IMR-90 (cell line): ENCODE data around the gene SLC6A13. TPM values are rescaled to one million over a fixed set of nuclear protein-coding genes. Genes with fewer than 3 reads are reported as not detected.

Experiments
- ATAC-seq: fragments of 200-7000 bp; cut with Tn5 transposase; 2 replicates; pipeline ENCODE4 v1.9.1; 2020; ENCODE audit warnings: low read depth, mild to moderate bottlenecking, moderate library complexity
- BruUV-seq: library from RNA; stranded (reverse); fragments of 400-500 nt; replicated peaks from 2 replicates; lab custom pipeline; 2021; lab: Mats Ljungman, UMichigan
- CTCF ChIA-PET: fragments of 300-600 bp; formaldehyde crosslinking; extraction: SDS; loops from one replicate; lab custom pipeline; 2021; ENCODE audit warnings: antibody characterized with exemption; lab: Yijun Ruan, JAX
- POLR2A ChIA-PET: fragments of 300-600 bp; sonication (Branson Sonifier 250); formaldehyde crosslinking; loops from one replicate; lab custom pipeline; 2022; ENCODE audit warnings: antibody characterized with exemption; ENCODE audit not compliant: unreplicated experiment; lab: Charles Lee
- DNase-seq: peaks from one replicate; pipeline ENCODE4 v3.0.0; 2013
- H2AFZ ChIP-seq: replicated peaks from 2 replicates; pipeline ENCODE3; 2013; ENCODE audit warnings: low read length, mild to moderate bottlenecking; ENCODE audit not compliant: poor library complexity
- H2AK5ac ChIP-seq: 2 replicates; pipeline ENCODE4 v1.6.1; 2013; ENCODE audit warnings: low read depth, low read length, inconsistent platforms
- H2AK9ac ChIP-seq: replicated peaks from 2 replicates; pipeline ENCODE3; 2013; ENCODE audit warnings: mild to moderate bottlenecking, low read depth, low read length, moderate library complexity; ENCODE audit not compliant: poor library complexity
- H2BK120ac ChIP-seq: 2 replicates; pipeline ENCODE4 v1.6.1; 2013; ENCODE audit warnings: low read depth, low read length, inconsistent platforms
- H2BK15ac ChIP-seq: 3 replicates; pipeline ENCODE4 v1.6.1; 2013; ENCODE audit warnings: low read depth, low read length, inconsistent platforms
- H2BK20ac ChIP-seq: 2 replicates; pipeline ENCODE4 v1.6.1; 2013; ENCODE audit warnings: low read depth, mild to moderate bottlenecking, inconsistent platforms, low read length, moderate library complexity
- H2BK5ac ChIP-seq: 2 replicates; pipeline ENCODE4 v1.6.1; 2013; ENCODE audit warnings: mild to moderate bottlenecking, low read depth, low read length, inconsistent platforms; ENCODE audit not compliant: poor library complexity, severe bottlenecking
- H3K14ac ChIP-seq: replicated peaks from 2 replicates; pipeline ENCODE4 v1.6.1; 2013; ENCODE audit warnings: low read depth, low read length, inconsistent platforms
- H3K18ac ChIP-seq: 2 replicates; pipeline ENCODE4 v1.6.1; 2013; ENCODE audit warnings: low read depth, low read length, control low read depth
- H3K23ac ChIP-seq: 2 replicates; pipeline ENCODE4 v1.6.1; 2013; ENCODE audit warnings: low read depth, low read length, inconsistent platforms
- H3K27ac ChIP-seq: 2 replicates; pipeline ENCODE4 v1.5.1; 2013; ENCODE audit warnings: mild to moderate bottlenecking, control low read depth, low read length; ENCODE audit not compliant: insufficient read depth
- H3K27me3 ChIP-seq: 2 replicates; pipeline ENCODE4 v1.6.1; 2013; ENCODE audit warnings: low read length; ENCODE audit not compliant: control insufficient read depth, insufficient read depth
- H3K36me3 ChIP-seq: 2 replicates; pipeline ENCODE4 v1.6.1; 2013; ENCODE audit warnings: low read length, mixed read lengths; ENCODE audit not compliant: control insufficient read depth, insufficient read depth
- H3K4ac ChIP-seq: 2 replicates; pipeline ENCODE4 v1.6.1; 2013; ENCODE audit warnings: low read depth, low read length, inconsistent platforms
- H3K4me1 ChIP-seq: 2 replicates; pipeline ENCODE4 v1.6.1; 2013; ENCODE audit warnings: low read length, mixed read lengths; ENCODE audit not compliant: control insufficient read depth, insufficient read depth
- H3K4me2 ChIP-seq: 2 replicates; pipeline ENCODE4 v1.6.1; 2013; ENCODE audit warnings: low read depth, mild to moderate bottlenecking, control low read depth, low read length, moderate library complexity
- H3K4me3 ChIP-seq: 2 replicates; pipeline ENCODE4 v1.5.1; 2013; ENCODE audit warnings: low read depth, mild to moderate bottlenecking, control low read depth, low read length, moderate library complexity; ENCODE audit not compliant: insufficient read depth
- H3K56ac ChIP-seq: 2 replicates; pipeline ENCODE4 v1.6.1; 2013; ENCODE audit warnings: low read length, inconsistent platforms; ENCODE audit not compliant: insufficient read depth; ENCODE audit errors: extremely low read depth
- H3K79me1 ChIP-seq, 2 experiments: 2 replicates each; pipeline ENCODE4 v1.6.1; 2013; ENCODE audit warnings: low read length in 2 of 2, inconsistent platforms in 1 of 2, low read depth in 1 of 2
- H3K9ac ChIP-seq: 2 replicates; pipeline ENCODE4 v1.6.1; 2013; ENCODE audit warnings: low read depth, low read length, control low read depth
- H3K9me1 ChIP-seq: 2 replicates; pipeline ENCODE4 v1.6.1; 2013; ENCODE audit warnings: low read length, inconsistent platforms; ENCODE audit not compliant: insufficient read depth
- H3K9me3 ChIP-seq: 2 replicates; pipeline ENCODE4 v1.6.1; 2013; ENCODE audit warnings: low read length; ENCODE audit not compliant: control insufficient read depth, insufficient read depth
- H4K20me1 ChIP-seq: 2 replicates; pipeline ENCODE4 v1.6.1; 2013; ENCODE audit warnings: low read length, inconsistent platforms; ENCODE audit not compliant: insufficient read depth
- H4K5ac ChIP-seq: 2 replicates; pipeline ENCODE4 v1.6.1; 2013; ENCODE audit warnings: mild to moderate bottlenecking, low read depth, low read length, control low read depth
- H4K8ac ChIP-seq, 2 experiments: 2 replicates each; pipeline ENCODE4 v1.6.1; 2013; ENCODE audit warnings: low read depth in 2 of 2, low read length in 2 of 2, control low read depth in 1 of 2, inconsistent platforms in 1 of 2
- H4K91ac ChIP-seq: 2 replicates; pipeline ENCODE4 v1.6.1; 2013; ENCODE audit warnings: low read depth, low read length, inconsistent platforms; ENCODE audit not compliant: insufficient read depth
- BHLHE40 ChIP-seq: fragments of 150-350 bp; IDR thresholded peaks from 2 replicates; pipeline ENCODE4 v1.6.1; 2016; ENCODE audit warnings: mild to moderate bottlenecking, low read depth, low read length
- CTCF ChIP-seq: conservative IDR thresholded peaks from 2 replicates; pipeline ENCODE4 v1.5.1; 2012; ENCODE audit warnings: mild to moderate bottlenecking, low read depth, low read length, improper control_type of control experiment
- FOS ChIP-seq: fragments of 150-350 bp; IDR thresholded peaks from 2 replicates; pipeline ENCODE4 v1.6.1; 2016; ENCODE audit warnings: low read depth, low read length
- RCOR1 ChIP-seq: IDR thresholded peaks from 2 replicates; pipeline ENCODE4 v1.6.1; 2012; ENCODE audit warnings: mild to moderate bottlenecking, low read length, improper control_type of control experiment; ENCODE audit not compliant: insufficient replicate concordance
- SMC3 ChIP-seq: fragments of 150-350 bp; IDR thresholded peaks from 2 replicates; pipeline ENCODE4 v1.6.1; 2016; ENCODE audit warnings: low read depth, mild to moderate bottlenecking, antibody characterized with exemption, low read length, moderate library complexity
- WGBS, 2 experiments: methylation state at CpG; one replicate each; pipeline versions ENCODE4 v1.1.5 to v1.1.7; 2013; ENCODE audit warnings: missing lambda C conversion rate in 2 of 2; ENCODE audit not compliant: insufficient read length in 1 of 2; ENCODE audit errors: extremely low coverage in 2 of 2; 5-methylcytosine and 5-hydroxymethylcytosine counted together
- dilution Hi-C: fragments of 300-500 bp; cut with HindIII; formaldehyde crosslinking; loops from one replicate; pipeline ENCODE4 v1.14.3; 2018; ENCODE audit warnings: low sequenced_read_pairs; ENCODE audit not compliant: unreplicated experiment
- in situ Hi-C: fragments of 300-500 bp; cut with MboI; formaldehyde crosslinking; loops from 3 replicates; pipeline ENCODE4 v1.14.3; 2019; ENCODE audit warnings: low sequenced_read_pairs, inconsistent platforms, mixed read lengths
- intact Hi-C: fragments of 100-400 bp; cut with micrococcal nuclease; formaldehyde crosslinking; loops from 2 replicates; pipeline ENCODE4 v1.10.0; 2022
- polyA plus RNA-seq, 3 experiments: library from polyadenylated mRNA; depleted of rRNA; stranded (reverse); fragments of >200 nt; gene quantifications; 2 replicates each; pipeline ENCODE4 v1.2.3, GENCODE V29; 2012; ENCODE audit warnings: low replicate concordance in 1 of 3
- total RNA-seq: library from RNA; depleted of rRNA; stranded (reverse); fragments of >200 nt; gene quantifications from 2 replicates; pipeline ENCODE4 v1.2.3, GENCODE V29; 2012

The SLC6A13 gene
- total and polyA plus RNA-seq, 2 of the 4 experiments (the other 2 are of a cell fraction), result under 0.01 to 0.10 TPM

DNA sequence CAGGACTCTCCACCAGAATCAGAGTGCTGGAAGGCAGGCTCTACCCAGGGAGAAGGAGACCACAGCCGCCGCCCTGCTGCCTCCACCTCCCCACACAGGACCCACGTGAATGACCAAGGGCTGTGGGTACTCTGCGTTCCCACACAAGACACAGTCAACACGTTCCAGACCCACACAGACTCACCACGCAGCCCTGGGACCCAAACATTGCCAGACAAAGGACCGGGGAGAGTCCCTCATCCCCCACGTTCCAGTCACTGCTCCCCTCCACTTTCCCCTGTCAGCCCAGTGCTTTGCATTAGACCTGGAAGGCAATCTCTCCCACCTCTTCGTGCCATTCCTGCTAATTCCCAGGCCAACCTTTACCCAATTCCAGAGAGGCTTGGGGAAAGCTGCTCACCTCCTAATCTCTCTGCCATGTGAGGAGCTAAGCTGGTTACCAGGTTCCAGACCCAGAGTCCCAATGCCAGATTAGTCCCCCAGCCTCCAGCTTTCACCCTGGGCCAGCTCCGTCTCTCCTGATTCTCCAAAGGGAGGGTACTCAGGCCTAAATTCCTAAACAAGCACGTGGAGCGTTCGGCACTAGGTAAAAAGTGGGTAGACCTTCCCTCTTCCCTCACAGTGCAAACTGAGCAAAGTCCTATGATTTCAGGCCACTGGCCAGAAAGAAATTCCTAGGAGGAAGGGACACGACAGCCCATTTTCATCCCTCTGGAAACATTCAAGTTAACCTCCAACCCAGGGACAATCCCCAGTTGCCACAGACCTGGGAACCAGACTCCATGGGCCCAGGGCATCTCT lies 4.9 kb downstream of the SLC6A13 start:
- no peaks in the 10 kb centered on the region for H4K20me1 ChIP-seq
- CTCF ChIA-PET, result no interaction called here
- H3K4me2 ChIP-seq, result no peak overlapping the region
- DNase-seq (no peak), ATAC-seq (no peak)
- H3K36me3 ChIP-seq, result no peaks in the 10 kb centered on the region
- in situ Hi-C loops (no loop called here), dilution Hi-C loops (no loop called here), intact Hi-C loops (no loop called here)
- H3K18ac ChIP-seq, result no peak overlapping the region
- no peak overlapping the region for H2BK15ac ChIP-seq
- no peak overlapping the region for H3K56ac ChIP-seq
- H3K9ac ChIP-seq, result no peak overlapping the region
- WGBS, 2 experiments, result 36% methylated on average over 5 of the region's 14 CpGs; no CpG with 5 or more reads in 1 of the 2 experiments
- no peak overlapping the region for H2BK120ac ChIP-seq
- H3K4ac ChIP-seq, result no peak overlapping the region
- no peak overlapping the region for H3K23ac ChIP-seq
- H2AK5ac ChIP-seq, result no peak overlapping the region
- H4K5ac ChIP-seq, result no peak overlapping the region
- H2AK9ac ChIP-seq, result no peak overlapping the region
- H3K79me1 ChIP-seq, result no peaks in the 10 kb centered on the region
- no peak overlapping the region for H3K27ac ChIP-seq
- no peak overlapping the region for H2BK5ac ChIP-seq
- H2AFZ ChIP-seq, result no peak overlapping the region
- no peak for TF ChIP-seq BHLHE40
- TF ChIP-seq SMC3, result no peak
- no peak for TF ChIP-seq CTCF
- TF ChIP-seq FOS, result no peak
- no peak for TF ChIP-seq RCOR1
- BruUV-seq, result no TSS peak
- H2BK20ac ChIP-seq, result no peak overlapping the region
- H4K8ac ChIP-seq, result no peak overlapping the region
- no peak overlapping the region for H4K91ac ChIP-seq
- POLR2A ChIA-PET, result no interaction called here
- peaks cover 62% of the 10 kb centered on the region for H3K27me3 ChIP-seq
- no peak overlapping the region for H3K14ac ChIP-seq
- no peaks in the 10 kb centered on the region for H3K4me1 ChIP-seq
- H3K9me1 ChIP-seq, result 0 out of 2 replicates have a peak, but pooled peaks cover 2% of the 10 kb centered on the region
- H3K4me3 ChIP-seq, result no peak overlapping the region
- H3K9me3 ChIP-seq, result no peaks in the 10 kb centered on the region
